HCT116 (cell line): ENCODE results near the gene PRPF8. TPM values are rescaled to one million over a fixed set of nuclear protein-coding genes. Genes with fewer than 3 reads are reported as not detected.
A peak's percentile ranks its signal among the peaks of the same experiment; 100 is the strongest.

Experiments used
- ATAC-seq: fragments of 200-7000 bp; cut with Tn5 transposase; 2 replicates; pipeline ENCODE4 v1.9.1; 2020; ENCODE audit warnings: mild to moderate bottlenecking, moderate library complexity
- BruUV-seq: library from RNA; stranded (reverse); fragments of 400-500 nt; replicated peaks from 2 replicates; lab custom pipeline; 2021; lab: Mats Ljungman, UMichigan
- CTCF ChIA-PET: fragments of 300-600 bp; sonication (Branson Sonifier 250); formaldehyde crosslinking; loops from one replicate; lab custom pipeline; 2021; ENCODE audit warnings: antibody characterized with exemption; lab: Charles Lee
- POLR2A ChIA-PET: fragments of 300-600, 350-600 bp; sonication (Branson Sonifier 250); formaldehyde crosslinking; loops from one replicate; lab custom pipeline; 2021; ENCODE audit warnings: antibody characterized with exemption; lab: Charles Lee
- RAD21 ChIA-PET, 2 experiments: fragments of 300-600 bp; sonication (Branson Sonifier 250); formaldehyde crosslinking; loops; one replicate each; lab custom pipeline; 2023; ENCODE audit warnings: low total read pairs in 2 of 2; ENCODE audit not compliant: uncharacterized antibody in 2 of 2, unreplicated experiment in 2 of 2, low non-redundant PET in 1 of 2; lab: Charles Lee
- DNase-seq: peaks from one replicate; pipeline ENCODE4 v3.0.0-alpha.2; 2010; ENCODE audit warnings: low read depth, low spot score
- H2AFZ ChIP-seq: fragments of 200-600 bp; shearing (Covaris generic), sonication (generic); 2 replicates; pipeline ENCODE4 v1.6.1; 2017; ENCODE audit warnings: low read depth, mixed run types, mixed read lengths, antibody characterized with exemption, low read length; ENCODE audit not compliant: poor library complexity, severe bottlenecking
- H3K27ac ChIP-seq: 2 replicates; pipeline ENCODE4 v1.5.1; 2012; ENCODE audit warnings: low read depth, low read length
- H3K27me3 ChIP-seq: fragments of 200-600 bp; sonication (generic); 2 replicates; pipeline ENCODE4 v1.6.1; 2016; ENCODE audit warnings: mixed run types, low read length, mixed read lengths; ENCODE audit not compliant: insufficient read depth
- H3K36me3 ChIP-seq, 2 experiments: fragments of 200-500 bp in 1 of 2; fragments of 200-600 bp in 1 of 2; sonication (Bioruptor generic) in 1 of 2; sonication (generic) in 1 of 2; 2 replicates each; pipeline versions ENCODE4 v1.5.1 to v1.6.1; 2014 to 2016; ENCODE audit warnings: low read length in 2 of 2, inconsistent platforms in 1 of 2, mixed read lengths in 1 of 2, mixed run types in 1 of 2; ENCODE audit not compliant: insufficient read depth in 2 of 2, control insufficient read depth in 1 of 2
- H3K4me1 ChIP-seq, 2 experiments: fragments of 200-600 bp in 1 of 2; sonication (generic) in 1 of 2; 2 replicates each; pipeline versions ENCODE4 v1.5.1 to v1.6.1; 2012 to 2017; ENCODE audit warnings: low read length in 2 of 2, inconsistent platforms in 1 of 2, mild to moderate bottlenecking in 1 of 2, mixed read lengths in 1 of 2, mixed run types in 1 of 2, moderate library complexity in 1 of 2; ENCODE audit not compliant: insufficient read depth in 2 of 2, control insufficient read depth in 1 of 2
- H3K4me2 ChIP-seq: fragments of 200-600 bp; sonication (generic); 2 replicates; pipeline ENCODE4 v1.6.1; 2017; ENCODE audit warnings: mixed run types, low read length, mixed read lengths
- H3K4me3 ChIP-seq, 2 experiments: fragments of 200-600 bp in 1 of 2; sonication (generic) in 1 of 2; replicated peaks in 1 of 2; 2 replicates each; pipeline ENCODE4 v1.5.1; 2011 to 2016; ENCODE audit warnings: low read length in 2 of 2, control low read depth in 1 of 2, low read depth in 1 of 2, mild to moderate bottlenecking in 1 of 2, mixed read lengths in 1 of 2, mixed run types in 1 of 2
- H3K79me2 ChIP-seq: fragments of 200-600 bp; sonication (generic); 2 replicates; pipeline ENCODE4 v1.6.1; 2017; ENCODE audit warnings: mild to moderate bottlenecking, mixed run types, low read length, moderate library complexity, mixed read lengths; ENCODE audit not compliant: insufficient read depth
- H3K9ac ChIP-seq: fragments of 200-600 bp; sonication (generic); 2 replicates; pipeline ENCODE4 v1.6.1; 2016; ENCODE audit warnings: low read length, mixed read lengths
- H3K9me2 ChIP-seq: fragments of 200-600 bp; sonication (generic), shearing (Covaris generic); 2 replicates; pipeline ENCODE4 v1.6.1; 2017; ENCODE audit warnings: mixed run types, mild to moderate bottlenecking, moderate library complexity; ENCODE audit not compliant: insufficient read depth
- H3K9me3 ChIP-seq, 2 experiments: fragments of 200-500 bp in 1 of 2; fragments of 200-600 bp in 1 of 2; sonication (Bioruptor generic) in 1 of 2; sonication (generic) in 1 of 2; 2 replicates each; pipeline ENCODE4 v1.6.1; 2014 to 2017; ENCODE audit warnings: low read length in 2 of 2, mixed read lengths in 2 of 2, inconsistent platforms in 1 of 2, low read depth in 1 of 2, mild to moderate bottlenecking in 1 of 2, mixed run types in 1 of 2, moderate library complexity in 1 of 2; ENCODE audit not compliant: control insufficient read depth in 1 of 2, insufficient read depth in 1 of 2
- H4K20me1 ChIP-seq: fragments of 200-600 bp; sonication (generic), shearing (Covaris generic); 2 replicates; pipeline ENCODE4 v1.6.1; 2017; ENCODE audit warnings: mixed run types, mild to moderate bottlenecking, moderate library complexity; ENCODE audit not compliant: insufficient read depth
- ATF3 ChIP-seq: IDR thresholded peaks from 2 replicates; pipeline ENCODE4 v1.6.1; 2012
- CBX3 ChIP-seq: IDR thresholded peaks from 2 replicates; pipeline ENCODE4 v1.6.1; 2012; ENCODE audit warnings: low read depth
- EGR1 ChIP-seq: IDR thresholded peaks from 2 replicates; pipeline ENCODE4 v1.6.1; 2012; ENCODE audit warnings: low read depth
- EZH2phosphoT487 ChIP-seq: fragments of 200-600 bp; IDR thresholded peaks from 2 replicates; pipeline ENCODE4 v1.6.1; 2018; ENCODE audit warnings: antibody characterized with exemption, borderline replicate concordance
- FOSL1 ChIP-seq: IDR thresholded peaks from 2 replicates; pipeline ENCODE4 v1.6.1; 2012; ENCODE audit warnings: low read depth
- JUND ChIP-seq: IDR thresholded peaks from 2 replicates; pipeline ENCODE4 v1.6.1; 2012
- MAX ChIP-seq: IDR thresholded peaks from 2 replicates; pipeline ENCODE4 v1.6.1; 2012
- RAD21 ChIP-seq: IDR thresholded peaks from 2 replicates; pipeline ENCODE4 v1.6.1; 2012; ENCODE audit warnings: low read depth, mild to moderate bottlenecking
- REST ChIP-seq: IDR thresholded peaks from 2 replicates; pipeline ENCODE4 v1.6.1; 2012; ENCODE audit warnings: low read depth
- SIN3A ChIP-seq: IDR thresholded peaks from 2 replicates; pipeline ENCODE4 v1.6.1; 2012; ENCODE audit warnings: low read depth
- SP1 ChIP-seq: IDR thresholded peaks from 2 replicates; pipeline ENCODE4 v1.6.1; 2012; ENCODE audit warnings: low read depth
- SRF ChIP-seq: IDR thresholded peaks from 2 replicates; pipeline ENCODE4 v1.6.1; 2012; ENCODE audit warnings: low read depth
- TCF7L2 ChIP-seq: IDR thresholded peaks from 2 replicates; pipeline ENCODE4 v1.7.0; 2011; ENCODE audit warnings: borderline replicate concordance, inconsistent platforms; ENCODE audit not compliant: insufficient read depth, insufficient read length; ENCODE audit errors: extremely low read depth
- YY1 ChIP-seq: IDR thresholded peaks from 2 replicates; pipeline ENCODE4 v1.6.1; 2011; ENCODE audit warnings: low read length, low read depth, moderate library complexity, mild to moderate bottlenecking; ENCODE audit not compliant: insufficient replicate concordance; ENCODE audit errors: extremely low read depth
- ZBTB33 ChIP-seq: IDR thresholded peaks from 2 replicates; pipeline ENCODE4 v1.6.1; 2011; ENCODE audit warnings: mild to moderate bottlenecking, low read length, moderate library complexity; ENCODE audit not compliant: insufficient replicate concordance; ENCODE audit errors: extremely low read depth
- ZFX ChIP-seq: fragments of 450-650 bp; IDR thresholded peaks from 2 replicates; pipeline ENCODE4 v1.6.1; 2017
- intact Hi-C: fragments of 100-400 bp; cut with micrococcal nuclease; formaldehyde crosslinking; loops from 2 replicates; pipeline ENCODE4 v1.10.0; 2022
- total RNA-seq: library from RNA; stranded (reverse); gene quantifications from one replicate; pipeline ENCODE4 v1.2.1, GENCODE V29; 2021; ENCODE audit not compliant: unreplicated experiment

PRPF8 gene
- total RNA-seq, 1 experiment from 2014 or later = 386 TPM

GRCh38 chr17:1710807-1711553 is 26.3 kb upstream of the PRPF8 start:
- peak overlapping the region; percentile 72 for H3K9ac ChIP-seq
- H3K36me3 ChIP-seq = peaks cover 0 to 20% of the 10 kb centered on the region in 2 experiments; a peak in 1 of 4 replicates
- H3K4me3 ChIP-seq = peak overlapping the region; percentile 51 to 70
- peak overlapping the region; percentile 55; the same call in 1 of the 2 replicates for H3K27ac ChIP-seq
- ChIA-PET RAD21 (interaction anchor here in 1 of 2 experiments (0.6 kb wide), 1 partner anchor 128 kb away, joined by 3 read pairs; no protein-coding TSS in a partner anchor), CTCF (no interaction called here), POLR2A (no interaction called here)
- no peaks in the 10 kb centered on the region for H4K20me1 ChIP-seq
- intact Hi-C loops = loop anchor here (10.0 kb wide), 1 partner anchor 694 kb away; the partner anchor contains the start of gene MNT
- H3K4me1 ChIP-seq = peaks cover 32 to 59% of the 10 kb centered on the region in 2 experiments
- TF ChIP-seq EGR1 (no peak), CBX3 (no peak), RAD21 (no peak), MAX (no peak), YY1 (no peak), TCF7L2 (no peak), FOSL1 (no peak), ZBTB33 (no peak), SIN3A (no peak), SP1 (no peak), ATF3 (no peak), SRF (no peak), JUND (no peak), REST (no peak), EZH2phosphoT487 (no peak), ZFX (no peak)
- H3K9me3 ChIP-seq = no peaks in the 10 kb centered on the region
- H3K27me3 ChIP-seq = no peaks in the 10 kb centered on the region
- ATAC-seq (no peak), DNase-seq (no peak)
- H3K4me2 ChIP-seq = peak overlapping the region; percentile 100
- BruUV-seq = TSS peak; percentile 71
- H3K79me2 ChIP-seq = peaks cover 33% of the 10 kb centered on the region; the same call in 1 of the 2 replicates
- no peaks in the 10 kb centered on the region for H3K9me2 ChIP-seq
- H2AFZ ChIP-seq = no peak overlapping the region
